ENCODE measurements around the gene UBE2O. TPM values are rescaled to one million over a fixed set of nuclear protein-coding genes. Genes with fewer than 3 reads are reported as not detected.
A peak's percentile ranks its signal among the peaks of the same experiment; 100 is the strongest.

UBE2O gene
- 20.0 and 25.4 TPM in 2 replicates for polyA plus RNA-seq (2012; rRNA removed)
- polyA plus RNA-seq (2012; cell fraction: cytosol; rRNA removed), result 9.8 and 16.2 TPM in 2 replicates
- polyA plus RNA-seq (2012; cell fraction: nucleus; rRNA removed), result 54.5 and 60.1 TPM in 2 replicates

DNA sequence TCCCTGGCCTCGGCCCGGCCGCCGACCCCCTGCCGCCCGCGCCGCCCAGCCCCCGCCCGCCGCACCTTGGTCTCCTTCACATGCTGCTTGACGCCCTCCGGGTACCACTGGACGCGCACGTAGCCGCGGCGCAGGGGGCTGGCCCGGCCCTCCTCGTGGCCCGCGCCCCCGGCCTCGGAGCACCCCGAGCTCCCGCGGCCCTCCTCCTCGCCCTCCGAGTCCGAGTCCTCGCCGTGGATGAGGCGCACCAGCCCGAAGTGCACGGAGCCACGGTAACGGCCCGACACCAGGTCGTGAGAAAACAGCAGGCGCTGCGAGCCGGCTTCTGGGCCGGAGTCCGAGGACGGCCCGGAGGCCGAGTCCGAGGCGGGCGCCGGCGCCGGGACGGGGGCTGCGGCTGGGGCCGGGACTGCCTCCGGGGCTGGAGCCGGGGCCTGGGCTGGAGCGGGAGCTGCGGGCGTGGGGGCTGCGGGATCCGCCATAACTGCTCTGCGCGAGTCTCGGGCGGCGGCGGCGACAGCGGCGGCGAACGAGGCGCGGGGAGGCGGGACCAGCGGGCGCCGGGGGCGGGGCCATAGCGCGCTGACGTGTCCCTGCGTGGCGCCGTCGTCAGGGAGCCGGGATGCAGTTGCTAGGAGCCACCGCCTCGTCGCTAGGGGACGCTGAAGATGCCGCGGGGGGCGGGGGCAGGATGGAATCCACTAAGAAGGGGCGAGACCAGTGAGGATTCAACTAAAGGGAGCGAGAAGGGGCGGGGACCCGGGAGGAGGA is at the start of gene UBE2O:
UBE2O (minus strand) TSS at position 493 of the 771 bp plus-strand sequence; CDS start at position 482, 11 bp downstream.
- peak within 1 kb of the TSS; percentile 41 to 70 for H3K27ac ChIP-seq (ENCODE audit: low read depth in 2 of 2, low read length in 1 of 2)
- TF ChIP-seq NFIC (IDR thresholded peaks at IDR 0.05; ENCODE audit: borderline replicate concordance) (no peak), TCF12 (IDR thresholded peaks at IDR 0.05) (no peak), GATA2 (CRISPR knock-in tag; IDR thresholded peaks at IDR 0.05) (no peak), MXI1 (IDR thresholded peaks at IDR 0.05; ENCODE audit: low read depth, low read length) (peak; percentile 88), TAF1 (IDR thresholded peaks at IDR 0.05; ENCODE audit: borderline replicate concordance, low read depth, low read length) (peak; percentile 93), CHD2 (IDR thresholded peaks at IDR 0.05; ENCODE audit: low read length, partially characterized antibody) (peak; percentile 70), NRF1 (IDR thresholded peaks at IDR 0.05; ENCODE audit: low read depth, low read length) (0 out of 2 replicates have a peak, but pooled peaks have one; percentile 31), FOXJ3 (CRISPR knock-in tag; IDR thresholded peaks at IDR 0.05) (no peak), MAX (IDR thresholded peaks at IDR 0.05; ENCODE audit: low read depth) (peak; percentile 63), YY1 (IDR thresholded peaks at IDR 0.05; ENCODE audit: low read depth) (peak; percentile 86), RCOR1 (IDR thresholded peaks at IDR 0.05; ENCODE audit: low read length) (peak; percentile 97), SMC3 (IDR thresholded peaks at IDR 0.05; ENCODE audit: low read depth, low read length) (peak; percentile 29; the same call in 1 of the 2 replicates), POLR2AphosphoS5 (IDR thresholded peaks at IDR 0.05; ENCODE audit: low read depth, low read length) (peak; percentile 54; the same call in 1 of the 2 replicates), CTCF (IDR thresholded peaks at IDR 0.05) (peak; percentile 64), MEF2A (IDR thresholded peaks at IDR 0.05; ENCODE audit: borderline replicate concordance, low read depth) (no peak)
- TF ChIP-seq, protein P1, sequence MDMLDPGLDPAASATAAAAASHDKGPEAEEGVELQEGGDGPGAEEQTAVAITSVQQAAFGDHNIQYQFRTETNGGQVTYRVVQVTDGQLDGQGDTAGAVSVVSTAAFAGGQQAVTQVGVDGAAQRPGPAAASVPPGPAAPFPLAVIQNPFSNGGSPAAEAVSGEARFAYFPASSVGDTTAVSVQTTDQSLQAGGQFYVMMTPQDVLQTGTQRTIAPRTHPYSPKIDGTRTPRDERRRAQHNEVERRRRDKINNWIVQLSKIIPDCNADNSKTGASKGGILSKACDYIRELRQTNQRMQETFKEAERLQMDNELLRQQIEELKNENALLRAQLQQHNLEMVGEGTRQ (IDR thresholded peaks at IDR 0.05; ENCODE audit: borderline replicate concordance, low read depth, low read length), result no peak
- H4K20me1 ChIP-seq (ENCODE audit: insufficient read depth), result peaks cover 45% of the 10 kb centered on the region
- H3K36me3 ChIP-seq (replicated peaks in 1 of 2; ENCODE audit: control insufficient read depth in 1 of 2, insufficient read depth in 2 of 2, low read length in 1 of 2), result no peaks in the 10 kb centered on the region
- ChIA-PET CTCF (interaction anchor here (0.6 to 56.8 kb wide), 25 partner anchors 9 to 229 kb away, joined by 3 to 1687 read pairs (median 9); partner anchors contain the start of genes AANAT and RHBDF2), POLR2A (interaction anchor here (1.0 to 2.1 kb wide), 6 partner anchors 9 to 91 kb away, joined by 3 to 9 read pairs (median 4); no protein-coding TSS in a partner anchor)
- H3K9me2 ChIP-seq, result no peaks in the 10 kb centered on the region
- no peaks in the 10 kb centered on the region for H3K27me3 ChIP-seq (ENCODE audit: insufficient read depth)
- no peaks in the 10 kb centered on the region for H3K9me3 ChIP-seq
- peak within 1 kb of the TSS; percentile 85 for H3K4me2 ChIP-seq
- H3K79me2 ChIP-seq (ENCODE audit: insufficient read depth), result peaks cover 48% of the 10 kb centered on the region
- DNase-seq, result peak; percentile 100
- peaks cover 6% of the 10 kb centered on the region for H3F3A ChIP-seq (replicated peaks; ENCODE audit: insufficient read depth)
- peak within 1 kb of the TSS; percentile 81 for H3K9ac ChIP-seq
- peak within 1 kb of the TSS; percentile 74 to 95 for H3K4me3 ChIP-seq (ENCODE audit: low read depth in 2 of 2, low read length in 1 of 2)
- under 1% methylated on average over 60 of the region's 101 CpGs for WGBS (ENCODE audit: low lambda C conversion rate)
- H2AFZ ChIP-seq (ENCODE audit: low read depth), result peak within 1 kb of the TSS; percentile 85
- H3K4me1 ChIP-seq (ENCODE audit: control insufficient read depth in 1 of 2, insufficient read depth in 2 of 2, low read depth in 1 of 2, low read length in 1 of 2), result peaks cover 14 to 21% of the 10 kb centered on the region in 2 experiments

All from SK-N-SH (cell line).